Endothelial cell of umbilical vein (primary cell): ENCODE results near the gene PTGFRN. TPM values are rescaled to one million over a fixed set of nuclear protein-coding genes. Genes with fewer than 3 reads are reported as not detected.
"Not testable (repeated sequence)": the region's sequence is repeated elsewhere in the genome, so short reads cannot be mapped to it uniquely, and the experiment has no call there.

Experiments
- BruUV-seq: library from RNA; stranded (reverse); fragments of 400-500 nt; replicated peaks from 2 replicates; lab custom pipeline; 2021; lab: Mats Ljungman, UMichigan
- CTCF ChIA-PET: fragments of 300-600, 350-600 bp; sonication (Branson Sonifier 250); formaldehyde crosslinking; loops from one replicate; lab custom pipeline; 2021; ENCODE audit warnings: antibody characterized with exemption, inconsistent platforms; lab: Charles Lee
- POLR2A ChIA-PET: fragments of 300-600, 350-600 bp; sonication (Branson Sonifier 250); formaldehyde crosslinking; loops from one replicate; lab custom pipeline; 2021; ENCODE audit warnings: antibody characterized with exemption, inconsistent platforms; lab: Charles Lee
- DNase-seq: peaks from one replicate; pipeline ENCODE4 v3.0.0-alpha.2; 2011; ENCODE audit warnings: low read depth, low spot score
- FAIRE-seq: peaks from 2 replicates; lab custom pipeline; 2011; peaks lifted over from hg19 to GRCh38; lab: Jason Lieb, UNC
- H2AFZ ChIP-seq: 2 replicates; pipeline ENCODE4 v1.6.0; 2012; ENCODE audit warnings: low read depth, low read length, control low read depth, inconsistent platforms
- H3K27ac ChIP-seq: 2 replicates; pipeline ENCODE4 v1.5.1; 2011; ENCODE audit warnings: low read depth, mild to moderate bottlenecking, control low read depth, low read length, moderate library complexity; ENCODE audit not compliant: insufficient read depth
- H3K27me3 ChIP-seq, 2 experiments: 2 replicates each; pipeline versions ENCODE4 v1.6.0 to v1.6.1; 2011; ENCODE audit warnings: low read length in 2 of 2, mixed read lengths in 1 of 2; ENCODE audit not compliant: control insufficient read depth in 2 of 2, insufficient read depth in 2 of 2
- H3K36me3 ChIP-seq, 2 experiments: 2 replicates in 1 of 2; 3 replicates in 1 of 2; pipeline ENCODE4 v1.5.1; 2011; ENCODE audit warnings: low read length in 2 of 2, mild to moderate bottlenecking in 1 of 2, moderate library complexity in 1 of 2; ENCODE audit not compliant: control insufficient read depth in 2 of 2, insufficient read depth in 2 of 2; ENCODE audit errors: extremely low read depth in 1 of 2
- H3K4me1 ChIP-seq: 3 replicates; pipeline ENCODE4 v1.5.1; 2011; ENCODE audit warnings: mild to moderate bottlenecking, low read length; ENCODE audit not compliant: control insufficient read depth, insufficient read depth; ENCODE audit errors: extremely low read depth
- H3K4me2 ChIP-seq: 2 replicates; pipeline ENCODE4 v1.6.1; 2011; ENCODE audit warnings: low read length, control low read depth, mixed read lengths; ENCODE audit not compliant: insufficient read depth
- H3K4me3 ChIP-seq, 3 experiments: fragments of 200-600 bp in 1 of 3; sonication (generic), shearing (Covaris generic) in 1 of 3; replicated peaks in 1 of 3; 2 replicates each; pipeline ENCODE4 v1.5.1; 2011 to 2016; ENCODE audit warnings: control low read depth in 3 of 3, low read length in 3 of 3, mild to moderate bottlenecking in 2 of 3, inconsistent platforms in 1 of 3, low read depth in 1 of 3, moderate library complexity in 1 of 3; ENCODE audit not compliant: insufficient read depth in 1 of 3
- H3K79me2 ChIP-seq: 2 replicates; pipeline ENCODE4 v1.6.0; 2012; ENCODE audit warnings: low read length, inconsistent platforms; ENCODE audit not compliant: control insufficient read depth, insufficient read depth
- H3K9ac ChIP-seq: replicated peaks from 2 replicates; pipeline ENCODE3; 2011; ENCODE audit warnings: low read length, control low read depth; ENCODE audit not compliant: insufficient read depth; ENCODE audit errors: extremely low read depth
- H3K9me1 ChIP-seq: replicated peaks from 3 replicates; pipeline ENCODE4 v1.6.0; 2011; ENCODE audit warnings: mild to moderate bottlenecking, low read length; ENCODE audit not compliant: control insufficient read depth, insufficient read depth; ENCODE audit errors: extremely low read depth
- H3K9me3 ChIP-seq: replicated peaks from 2 replicates; pipeline ENCODE4 v1.5.1; 2012; ENCODE audit warnings: low read length, inconsistent platforms; ENCODE audit not compliant: control insufficient read depth, insufficient read depth
- H4K20me1 ChIP-seq: replicated peaks from 2 replicates; pipeline ENCODE3; 2011; ENCODE audit warnings: mild to moderate bottlenecking, low read length; ENCODE audit not compliant: control insufficient read depth, insufficient read depth; ENCODE audit errors: extremely low read depth
- EZH2 ChIP-seq: IDR thresholded peaks from 2 replicates; pipeline ENCODE4 v1.6.1; 2012; ENCODE audit warnings: borderline replicate concordance, low read depth, mild to moderate bottlenecking, moderate library complexity, low read length, inconsistent platforms; ENCODE audit not compliant: severe bottlenecking
- FOS ChIP-seq: IDR thresholded peaks from 2 replicates; pipeline ENCODE4 v1.6.1; 2011; ENCODE audit warnings: mild to moderate bottlenecking, low read length, moderate library complexity, borderline replicate concordance; ENCODE audit not compliant: insufficient read depth
- GATA2 ChIP-seq: IDR thresholded peaks from 2 replicates; pipeline ENCODE4 v1.7.0; 2011; ENCODE audit warnings: low read depth, mild to moderate bottlenecking, moderate library complexity, mixed read lengths, low read length; ENCODE audit not compliant: insufficient read length, insufficient read depth
- JUN ChIP-seq: IDR thresholded peaks from 2 replicates; pipeline ENCODE4 v1.6.1; 2011; ENCODE audit warnings: borderline replicate concordance, low read depth; ENCODE audit not compliant: insufficient read length, insufficient read depth
- MYC ChIP-seq: IDR thresholded peaks from one replicate; pipeline ENCODE4 v1.6.1; 2011; ENCODE audit warnings: mild to moderate bottlenecking, low read depth, low read length
- POLR2A ChIP-seq: IDR thresholded peaks from 2 replicates; pipeline ENCODE4 v1.6.1; 2012; ENCODE audit warnings: low read depth, mild to moderate bottlenecking, control low read depth, low read length
- POLR2AphosphoS5 ChIP-seq: IDR thresholded peaks from 2 replicates; pipeline ENCODE4 v1.6.1; 2012; ENCODE audit warnings: low read depth, mild to moderate bottlenecking, control low read depth, low read length, moderate library complexity; ENCODE audit not compliant: insufficient read depth
- dilution Hi-C: fragments of 300-500 bp; cut with MboI; formaldehyde crosslinking; loops from one replicate; pipeline ENCODE4 v1.15.0; 2019; ENCODE audit warnings: low sequenced_read_pairs; ENCODE audit not compliant: extremely low pct_ligation_motif_present
- intact Hi-C: fragments of 100-400 bp; cut with micrococcal nuclease; formaldehyde crosslinking; loops from one replicate; pipeline ENCODE4 v1.10.0; 2022
- polyA plus RNA-seq, 4 experiments: library from polyadenylated mRNA; depleted of rRNA in 3 of 4; stranded (reverse) in 3 of 4; unstranded in 1 of 4; fragments of >200 nt; gene quantifications; 2 replicates each; pipeline versions ENCODE4 v1.2.1 to v1.2.3, GENCODE V29; 2011 to 2012; ENCODE audit warnings: missing spikeins in 1 of 4
- total RNA-seq: library from RNA; stranded (reverse); gene quantifications from 2 replicates; pipeline ENCODE4 v1.2.3, GENCODE V29; 2021
- TF ChIP-seq, protein P1 (sequence below), 2 donors: IDR thresholded peaks; 1 replicate in 1 of 2; 2 replicates in 1 of 2; pipeline ENCODE4 v1.5.1; 2011; ENCODE audit warnings: low read length in 2 of 2, mild to moderate bottlenecking in 2 of 2, moderate library complexity in 2 of 2, control low read depth in 1 of 2, inconsistent platforms in 1 of 2, low read depth in 1 of 2; ENCODE audit not compliant: insufficient read depth in 1 of 2; ENCODE audit errors: extremely low read depth in 1 of 2
- TF ChIP-seq, protein P2 (sequence below): IDR thresholded peaks from 2 replicates; pipeline ENCODE4 v1.6.1; 2011; ENCODE audit not compliant: insufficient read depth, insufficient read length

Gene PTGFRN
- total and polyA plus RNA-seq, 2 donors (not counting 3 experiments of a cell fraction or from before 2014, with no cell fraction given) = 39.6 to 60.7 TPM

DNA sequence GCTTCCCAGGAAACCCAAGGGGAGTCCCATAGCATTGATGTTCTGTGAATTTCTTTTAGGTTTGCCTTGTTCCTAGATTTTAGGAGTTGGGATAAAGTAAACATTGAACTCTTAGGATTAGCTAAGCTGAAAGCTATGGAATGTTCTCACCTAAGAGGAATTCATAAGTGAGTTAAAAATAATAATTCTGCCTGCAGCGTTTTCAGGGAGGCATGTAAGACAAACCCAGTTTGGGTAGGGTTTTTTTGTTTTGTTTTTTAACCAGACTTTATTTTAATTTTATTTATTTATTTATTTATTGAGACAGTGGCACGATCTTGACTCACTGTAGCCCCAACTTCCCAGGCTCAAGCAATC lies 62.9 kb downstream of the PTGFRN start:
- CTCF ChIA-PET = no interaction called here
- no peak overlapping the region for H3K4me2 ChIP-seq

DNA sequence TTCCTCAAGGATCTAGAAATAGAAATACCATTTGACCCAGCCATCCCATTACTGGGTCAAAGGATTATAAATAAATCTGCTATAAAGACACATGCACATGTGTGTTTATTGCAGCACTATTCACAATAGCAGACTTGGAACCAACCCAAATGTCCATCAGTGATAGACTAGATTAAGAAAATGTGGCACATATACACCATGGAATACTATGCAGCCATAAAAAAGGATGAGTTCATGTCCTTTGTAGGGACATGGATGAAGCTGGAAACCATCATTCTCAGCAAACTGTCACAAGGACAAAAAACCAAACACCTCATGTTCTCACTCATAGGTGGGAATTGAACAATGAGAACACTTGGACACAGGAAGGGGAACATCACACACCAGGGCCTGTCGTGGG lies 70.6 kb downstream of the PTGFRN start:
- H3K36me3 ChIP-seq, H3K4me1 ChIP-seq, CTCF ChIA-PET, H4K20me1 ChIP-seq, FAIRE-seq, H3K9me1 ChIP-seq, dilution Hi-C loops, intact Hi-C loops, DNase-seq, POLR2A ChIA-PET, H2AFZ ChIP-seq, H3K9me3 ChIP-seq, H3K27ac ChIP-seq, BruUV-seq, H3K4me2 ChIP-seq, H3K4me3 ChIP-seq, H3K79me2 ChIP-seq, H3K9ac ChIP-seq, H3K27me3 ChIP-seq: not testable (repeated sequence)

More for the DNA sequence above, 62.9 kb downstream of the PTGFRN start:
- FAIRE-seq = no peak
- no peaks in the 10 kb centered on the region for H3K9me1 ChIP-seq
- no peak for DNase-seq
- dilution Hi-C loops = no loop called here
- H3K27me3 ChIP-seq = no peaks in the 10 kb centered on the region
- H3K79me2 ChIP-seq = no peaks in the 10 kb centered on the region
- BruUV-seq = no TSS peak
- no peak overlapping the region for H3K4me3 ChIP-seq
- no peaks in the 10 kb centered on the region for H3K4me1 ChIP-seq
- no peaks in the 10 kb centered on the region for H4K20me1 ChIP-seq
- TF ChIP-seq, protein P1, sequence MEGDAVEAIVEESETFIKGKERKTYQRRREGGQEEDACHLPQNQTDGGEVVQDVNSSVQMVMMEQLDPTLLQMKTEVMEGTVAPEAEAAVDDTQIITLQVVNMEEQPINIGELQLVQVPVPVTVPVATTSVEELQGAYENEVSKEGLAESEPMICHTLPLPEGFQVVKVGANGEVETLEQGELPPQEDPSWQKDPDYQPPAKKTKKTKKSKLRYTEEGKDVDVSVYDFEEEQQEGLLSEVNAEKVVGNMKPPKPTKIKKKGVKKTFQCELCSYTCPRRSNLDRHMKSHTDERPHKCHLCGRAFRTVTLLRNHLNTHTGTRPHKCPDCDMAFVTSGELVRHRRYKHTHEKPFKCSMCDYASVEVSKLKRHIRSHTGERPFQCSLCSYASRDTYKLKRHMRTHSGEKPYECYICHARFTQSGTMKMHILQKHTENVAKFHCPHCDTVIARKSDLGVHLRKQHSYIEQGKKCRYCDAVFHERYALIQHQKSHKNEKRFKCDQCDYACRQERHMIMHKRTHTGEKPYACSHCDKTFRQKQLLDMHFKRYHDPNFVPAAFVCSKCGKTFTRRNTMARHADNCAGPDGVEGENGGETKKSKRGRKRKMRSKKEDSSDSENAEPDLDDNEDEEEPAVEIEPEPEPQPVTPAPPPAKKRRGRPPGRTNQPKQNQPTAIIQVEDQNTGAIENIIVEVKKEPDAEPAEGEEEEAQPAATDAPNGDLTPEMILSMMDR (IDR thresholded peaks at IDR 0.05; ENCODE audit: extremely low read depth in 1 of 2, insufficient read depth in 1 of 2, low read depth in 1 of 2, low read length in 2 of 2) = no peak
- no peak for TF ChIP-seq POLR2A
- no peak for TF ChIP-seq POLR2AphosphoS5
- no peak for TF ChIP-seq GATA2
- TF ChIP-seq JUN = no peak
- TF ChIP-seq FOS = no peak
- TF ChIP-seq MYC = no peak
- TF ChIP-seq EZH2 = no peak
- TF ChIP-seq, protein P2, sequence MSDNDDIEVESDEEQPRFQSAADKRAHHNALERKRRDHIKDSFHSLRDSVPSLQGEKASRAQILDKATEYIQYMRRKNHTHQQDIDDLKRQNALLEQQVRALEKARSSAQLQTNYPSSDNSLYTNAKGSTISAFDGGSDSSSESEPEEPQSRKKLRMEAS = no peak
- intact Hi-C loops = no loop called here
- no peak overlapping the region for H3K9ac ChIP-seq
- POLR2A ChIA-PET = no interaction called here
- H3K36me3 ChIP-seq = no peaks in the 10 kb centered on the region
- no peak overlapping the region for H2AFZ ChIP-seq
- H3K27ac ChIP-seq = no peak overlapping the region
- H3K9me3 ChIP-seq = no peaks in the 10 kb centered on the region
